Measurements from ENCODE around the gene MED13. TPM values are rescaled to one million over a fixed set of nuclear protein-coding genes. Genes with fewer than 3 reads are reported as not detected.

MED13 gene
- total RNA-seq, 1 experiment from 2014 or later: 60.7 TPM

- Histone ChIP-seq H4K5ac (ENCODE audit: insufficient read length, low read depth, low read length) (no peak overlapping the region), H3K56ac (ENCODE audit: insufficient read length, low read depth, low read length) (no peak overlapping the region), H2BK15ac (ENCODE audit: low read depth, low read length) (no peak overlapping the region), H3K79me2 (ENCODE audit: insufficient read depth, low read length) (no peaks in the 10 kb centered on the region; the same call in 1 of the 2 replicates), H4K91ac (ENCODE audit: insufficient read length, low read depth, low read length) (no peak overlapping the region), H3K9me3 (ENCODE audit: control insufficient read depth, low read depth, low read length) (no peaks in the 10 kb centered on the region), H3K23me2 (ENCODE audit: insufficient read length, low read depth, low read length, poor library complexity, severe bottlenecking) (no peaks in the 10 kb centered on the region), H4K8ac (replicated peaks; ENCODE audit: insufficient read length, low read depth, low read length) (no peak overlapping the region), H3K27me3 (ENCODE audit: insufficient read depth, low read length) (no peaks in the 10 kb centered on the region), H3K79me1 (ENCODE audit: insufficient read depth, low read depth, low read length, poor library complexity, severe bottlenecking) (peaks cover 3% of the 10 kb centered on the region), H3K27ac (ENCODE audit: insufficient read length, low read depth, low read length) (no peak overlapping the region), H3K14ac (ENCODE audit: insufficient read depth, low read length) (no peak overlapping the region), H2AFZ (ENCODE audit: low read length) (no peak overlapping the region), H2AK5ac (ENCODE audit: insufficient read length, low read length) (no peak overlapping the region), H2BK120ac (ENCODE audit: low read depth, low read length, poor library complexity, severe bottlenecking) (no peak overlapping the region), H3K4ac (ENCODE audit: low read depth, low read length) (no peak overlapping the region), H4K20me1 (ENCODE audit: control insufficient read depth, insufficient read depth, insufficient read length) (no peaks in the 10 kb centered on the region), H2BK20ac (ENCODE audit: low read depth, low read length, poor library complexity, severe bottlenecking) (no peak overlapping the region), H3K9ac (ENCODE audit: extremely low read depth, insufficient read length, low read length) (no peak overlapping the region), H3K4me1 (ENCODE audit: insufficient read depth, low read length) (no peaks in the 10 kb centered on the region), H2BK5ac (ENCODE audit: insufficient read length, low read length) (no peak overlapping the region), H3K23ac (ENCODE audit: insufficient read length, low read depth, low read length) (no peak overlapping the region), H3T11ph (ENCODE audit: low read length) (no peak overlapping the region), H3K4me2 (ENCODE audit: insufficient read depth, insufficient read length, low read length) (no peak overlapping the region), H3K18ac (ENCODE audit: insufficient read length, low read depth, low read length) (no peak overlapping the region), H2BK12ac (ENCODE audit: insufficient read length, low read depth, low read length) (no peak overlapping the region)
- H3K36me3 Mint-ChIP-seq (ENCODE audit: insufficient read depth in 1 of 3, low read depth in 3 of 3): peaks cover 15 to 74% (median 58%) of the 10 kb centered on the region in 3 experiments; a peak in 6 of 7 replicates
- H3K4me1 Mint-ChIP-seq: no peaks in the 10 kb centered on the region
- WGBS (ENCODE audit: extremely low coverage, insufficient read length, low lambda C conversion rate): no CpG with 5 or more reads among the region's 1 CpG
- no peak for TF ChIP-seq CTCF (conservative IDR thresholded peaks at IDR 0.05)
- H3K27me3 Mint-ChIP-seq (ENCODE audit: low read depth): no peaks in the 10 kb centered on the region
- no peak for DNase-seq
- H3K27ac Mint-ChIP-seq: peak overlapping the region in 1 of 3 experiments; percentile 40; a peak in 1 of 7 replicates
- H3K4me3 Mint-ChIP-seq: no peak overlapping the region
- no peaks in the 10 kb centered on the region for H3K9me3 Mint-ChIP-seq
Measured at GRCh38 chr17:62045517-62045916, 19.6 kb downstream of the MED13 start.

Measured in H9 (cell line).